A673 (cell line): Measurements from ENCODE around the gene GRIK3.

ENCODE experiments used
- EZH2 ChIP-seq: fragments of 200-600 bp; sonication (generic); IDR thresholded peaks from 2 replicates; pipeline ENCODE4 v1.6.1; 2017; ENCODE audit warnings: borderline replicate concordance, low read depth, mild to moderate bottlenecking, mixed read lengths, antibody characterized with exemption, low read length; ENCODE audit not compliant: poor library complexity, severe bottlenecking
- TF ChIP-seq, protein P1 (sequence below): fragments of 300-800, 200-600 bp; sonication (generic); conservative IDR thresholded peaks from 2 replicates; pipeline ENCODE4 v1.5.1; 2017; ENCODE audit warnings: low read depth, mild to moderate bottlenecking, antibody characterized with exemption, low read length, moderate library complexity, mixed read lengths

- TF ChIP-seq, protein P1, sequence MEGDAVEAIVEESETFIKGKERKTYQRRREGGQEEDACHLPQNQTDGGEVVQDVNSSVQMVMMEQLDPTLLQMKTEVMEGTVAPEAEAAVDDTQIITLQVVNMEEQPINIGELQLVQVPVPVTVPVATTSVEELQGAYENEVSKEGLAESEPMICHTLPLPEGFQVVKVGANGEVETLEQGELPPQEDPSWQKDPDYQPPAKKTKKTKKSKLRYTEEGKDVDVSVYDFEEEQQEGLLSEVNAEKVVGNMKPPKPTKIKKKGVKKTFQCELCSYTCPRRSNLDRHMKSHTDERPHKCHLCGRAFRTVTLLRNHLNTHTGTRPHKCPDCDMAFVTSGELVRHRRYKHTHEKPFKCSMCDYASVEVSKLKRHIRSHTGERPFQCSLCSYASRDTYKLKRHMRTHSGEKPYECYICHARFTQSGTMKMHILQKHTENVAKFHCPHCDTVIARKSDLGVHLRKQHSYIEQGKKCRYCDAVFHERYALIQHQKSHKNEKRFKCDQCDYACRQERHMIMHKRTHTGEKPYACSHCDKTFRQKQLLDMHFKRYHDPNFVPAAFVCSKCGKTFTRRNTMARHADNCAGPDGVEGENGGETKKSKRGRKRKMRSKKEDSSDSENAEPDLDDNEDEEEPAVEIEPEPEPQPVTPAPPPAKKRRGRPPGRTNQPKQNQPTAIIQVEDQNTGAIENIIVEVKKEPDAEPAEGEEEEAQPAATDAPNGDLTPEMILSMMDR = no peak
- no peak for TF ChIP-seq EZH2
These were observed 121.3 kb downstream of the GRIK3 start for GRCh38 chr1:36913016-36913415.
